Adrenal gland (tissue), 12 donors: Measurements from ENCODE around the gene DLG2. TPM values are rescaled to one million over a fixed set of nuclear protein-coding genes. Genes with fewer than 3 reads are reported as not detected.

Experiments used
- DNase-seq, 7 donors: peaks; one replicate each; pipeline ENCODE4 v3.0.0-alpha.2; 2019 to 2020
- H3K27ac ChIP-seq, 5 donors: fragments of 200-600 bp; sonication (generic) in 4 of 5; 1 replicate in 3 of 5; 2 replicates in 2 of 5; pipeline versions ENCODE4 v1.5.1 to v1.8.0; 2016 to 2020; ENCODE audit warnings: mild to moderate bottlenecking in 1 of 5
- H3K27me3 ChIP-seq: fragments of 200-600 bp; 2 replicates; pipeline ENCODE4 v1.8.0; 2021
- H3K36me3 ChIP-seq, 2 donors: fragments of 200-600 bp; replicated peaks in 1 of 2; 1 replicate in 1 of 2; 2 replicates in 1 of 2; pipeline versions ENCODE4 v1.5.1 to v1.8.0; 2018 to 2022
- H3K4me1 ChIP-seq, 2 donors: fragments of 200-600 bp; replicated peaks in 1 of 2; 1 replicate in 1 of 2; 2 replicates in 1 of 2; pipeline versions ENCODE4 v1.5.1 to v1.8.0; 2018 to 2021
- H3K4me3 ChIP-seq, 4 donors: fragments of 200-600 bp; sonication (generic) in 3 of 4; one replicate each; pipeline ENCODE4 v1.5.1; 2016 to 2018
- H3K9me3 ChIP-seq, 3 donors: fragments of 200-600 bp; sonication (generic) in 1 of 3; replicated peaks in 1 of 3; 1 replicate in 2 of 3; 2 replicates in 1 of 3; pipeline versions ENCODE4 v1.5.1 to v1.8.0; 2016 to 2021
- POLR2A ChIP-seq, 2 donors: fragments of 450-650 bp; IDR thresholded peaks; one replicate each; pipeline ENCODE4 v1.6.1; 2017; ENCODE audit warnings: antibody characterized with exemption in 2 of 2, mild to moderate bottlenecking in 2 of 2, moderate library complexity in 1 of 2
- WGBS, 4 donors: extraction: QIAGEN DNeasy Blood & Tissue Kit in 2 of 4; methylation state at CpG; one replicate each; pipeline versions ENCODE4 v1.1.5 to v1.1.7; 2013 to 2017; 5-methylcytosine and 5-hydroxymethylcytosine counted together
- intact Hi-C, 2 donors: fragments of 100-400 bp; cut with DNase I; formaldehyde crosslinking; loops; one replicate each; pipeline versions ENCODE4 v1.14.1 to v1.15.0; 2022 to 2023
- polyA plus RNA-seq, 3 donors: library from polyadenylated mRNA; stranded (reverse); fragments of 200-250 nt in 2 of 3; fragments of 350-450 nt in 1 of 3; fragmentation: Illumina TruSeq in 1 of 3; extraction: RNeasy Lipid Tissue Mini Kit (QIAGEN cat#74804) in 1 of 3; gene quantifications; one replicate each; pipeline ENCODE4 v1.2.3, GENCODE V29; 2013 to 2014
- total RNA-seq, 9 donors: library from RNA; depleted of rRNA in 4 of 9; stranded (reverse); fragments of >200 nt in 4 of 9; fragments of 120-200 nt in 1 of 9; fragmentation: NEBNext Ultra II Directional in 1 of 9; extraction: Animal tissue kit (Norgen Biotek cat#: 25700) in 1 of 9; gene quantifications; one replicate each; pipeline versions ENCODE4 v1.1.0 to v1.2.4, GENCODE V29; 2013 to 2023
- TF ChIP-seq, protein P1 (sequence below), 6 experiments: fragments of 450-650 bp in 4 of 6; fragments of 200-600 bp in 2 of 6; sonication (generic) in 1 of 6; IDR thresholded peaks; 1 replicate in 5 of 6; 2 replicates in 1 of 6; pipeline versions ENCODE4 v1.5.1 to v1.8.0; 2016 to 2021; ENCODE audit warnings: antibody characterized with exemption in 6 of 6, mild to moderate bottlenecking in 2 of 6, moderate library complexity in 1 of 6
- donor health status: healthy with polysubstance abuse.
- donor health status: Bipolar disorder and iron deficiency.
- donor health status: DM: yes; HTN: yes; CAD: no.
- donor health status: DM: no; HTN: no; CAD: no.
- donor health status: DM: no; HTN: no; CAD: no.
- donor health status: DM: yes; HTN: yes; CAD: no.

The DLG2 gene
- total and polyA plus RNA-seq, 12 donors = 8.3 to 101 (median 37.5) TPM

DNA sequence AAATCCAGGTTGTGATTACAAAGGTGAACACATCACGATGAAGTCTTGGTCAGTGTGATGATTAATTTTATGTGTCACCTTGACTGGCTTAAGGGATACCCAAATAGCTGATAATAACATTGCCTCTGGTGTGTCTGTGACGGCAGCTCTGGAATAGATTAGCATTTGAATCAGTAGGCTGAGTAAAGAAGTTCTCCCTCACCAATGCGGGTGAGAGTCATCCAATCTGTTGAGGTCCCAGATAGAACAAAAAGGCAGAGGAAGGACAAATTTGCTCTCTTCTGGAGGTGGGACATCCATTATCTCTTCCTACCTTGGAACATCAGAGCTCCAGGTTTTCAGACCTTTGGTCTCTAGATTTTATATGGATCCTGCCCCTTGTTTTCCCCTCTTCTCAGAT, 1484.7 kb downstream of the DLG2 start:
- H3K27me3 ChIP-seq = no peaks in the 10 kb centered on the region
- no peaks in the 10 kb centered on the region for H3K4me1 ChIP-seq
- DNase-seq = no peak
- no peaks in the 10 kb centered on the region for H3K36me3 ChIP-seq
- whole genome bisulfite sequencing, 4 donors = 74 to 84% (median 80%) methylated on average over 3 of the region's 3 CpGs
- H3K27ac ChIP-seq = no peak overlapping the region
- H3K9me3 ChIP-seq = no peaks in the 10 kb centered on the region
- TF ChIP-seq, protein P1, sequence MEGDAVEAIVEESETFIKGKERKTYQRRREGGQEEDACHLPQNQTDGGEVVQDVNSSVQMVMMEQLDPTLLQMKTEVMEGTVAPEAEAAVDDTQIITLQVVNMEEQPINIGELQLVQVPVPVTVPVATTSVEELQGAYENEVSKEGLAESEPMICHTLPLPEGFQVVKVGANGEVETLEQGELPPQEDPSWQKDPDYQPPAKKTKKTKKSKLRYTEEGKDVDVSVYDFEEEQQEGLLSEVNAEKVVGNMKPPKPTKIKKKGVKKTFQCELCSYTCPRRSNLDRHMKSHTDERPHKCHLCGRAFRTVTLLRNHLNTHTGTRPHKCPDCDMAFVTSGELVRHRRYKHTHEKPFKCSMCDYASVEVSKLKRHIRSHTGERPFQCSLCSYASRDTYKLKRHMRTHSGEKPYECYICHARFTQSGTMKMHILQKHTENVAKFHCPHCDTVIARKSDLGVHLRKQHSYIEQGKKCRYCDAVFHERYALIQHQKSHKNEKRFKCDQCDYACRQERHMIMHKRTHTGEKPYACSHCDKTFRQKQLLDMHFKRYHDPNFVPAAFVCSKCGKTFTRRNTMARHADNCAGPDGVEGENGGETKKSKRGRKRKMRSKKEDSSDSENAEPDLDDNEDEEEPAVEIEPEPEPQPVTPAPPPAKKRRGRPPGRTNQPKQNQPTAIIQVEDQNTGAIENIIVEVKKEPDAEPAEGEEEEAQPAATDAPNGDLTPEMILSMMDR (IDR thresholded peaks at IDR 0.05) = no peak
- TF ChIP-seq POLR2A (IDR thresholded peaks at IDR 0.05) = no peak
- H3K4me3 ChIP-seq = no peak overlapping the region
- intact Hi-C loops = no loop called here

DNA sequence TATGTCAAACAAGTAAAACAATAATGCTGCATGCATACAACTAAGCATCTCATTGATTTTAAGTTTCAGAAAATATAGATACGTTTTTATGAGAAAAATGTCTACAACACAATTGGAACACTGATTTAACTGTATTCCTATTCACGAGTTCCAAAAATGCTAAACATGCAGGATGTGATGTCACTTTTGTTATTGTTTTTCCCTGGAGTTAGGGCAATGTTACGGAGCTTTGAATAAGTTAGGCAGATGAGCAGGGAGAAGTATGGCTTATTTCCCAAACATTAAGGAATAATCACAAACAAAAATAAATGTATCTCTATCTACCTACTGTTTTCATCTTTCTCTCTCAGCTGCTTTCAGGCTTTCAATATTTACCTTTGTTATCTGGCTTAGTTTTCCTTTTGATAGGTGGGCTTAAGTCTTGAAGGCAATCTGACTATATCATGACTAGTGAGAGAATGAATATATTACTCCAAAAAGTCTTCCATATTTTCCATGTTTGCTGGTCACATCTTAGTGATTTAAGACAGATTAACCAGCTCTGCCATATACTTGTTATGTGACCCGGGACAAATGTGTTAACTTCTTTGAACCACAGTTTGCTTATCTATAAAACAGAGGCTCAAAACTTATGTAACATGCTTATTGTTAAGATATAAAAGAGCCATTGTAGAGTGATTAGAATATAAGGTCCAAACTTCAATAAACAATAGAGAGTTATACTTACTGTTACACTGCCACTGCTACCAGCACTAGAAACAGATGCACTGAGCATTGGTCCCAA, 1486.6 kb downstream of the DLG2 start:
- Histone ChIP-seq H3K9me3 (no peaks in the 10 kb centered on the region), H3K27ac (no peak overlapping the region), H3K36me3 (no peaks in the 10 kb centered on the region), H3K4me3 (no peak overlapping the region), H3K4me1 (peaks cover 0 to 4% of the 10 kb centered on the region in 2 donors), H3K27me3 (no peaks in the 10 kb centered on the region)
- 58 to 64% (median 62%) methylated on average over 4 of the region's 4 CpGs for WGBS, 4 donors
- intact Hi-C loops = no loop called here
- no peak for TF ChIP-seq POLR2A (IDR thresholded peaks at IDR 0.05)
- TF ChIP-seq, protein P1 (IDR thresholded peaks at IDR 0.05) = no peak
- DNase-seq = no peak

DNA sequence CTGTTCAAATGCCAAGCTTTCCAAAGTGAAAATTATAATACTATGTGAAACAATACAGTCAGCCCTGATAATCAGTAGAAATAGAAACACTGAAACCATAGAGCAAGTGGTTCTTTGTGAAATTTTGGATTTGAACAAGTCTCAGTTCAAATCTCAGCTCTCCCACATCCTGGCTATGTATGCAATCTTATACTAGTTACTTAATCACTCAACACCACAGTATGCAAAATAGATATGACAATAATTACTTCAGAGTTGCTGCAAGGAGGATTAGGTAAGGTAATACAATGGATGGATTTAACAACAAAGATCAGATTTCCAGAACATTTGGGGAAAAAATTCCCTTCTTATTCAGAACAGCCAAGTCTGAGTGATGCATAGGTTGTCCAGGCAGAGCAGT, 1489.2 kb downstream of the DLG2 start:
- H3K4me3 ChIP-seq = no peak overlapping the region
- TF ChIP-seq, protein P1 (IDR thresholded peaks at IDR 0.05) = no peak
- TF ChIP-seq POLR2A (IDR thresholded peaks at IDR 0.05) = no peak
- peaks cover 0 to 4% of the 10 kb centered on the region in 2 donors for H3K4me1 ChIP-seq
- no peaks in the 10 kb centered on the region for H3K9me3 ChIP-seq
- no peak for DNase-seq
- H3K27me3 ChIP-seq = no peaks in the 10 kb centered on the region
- no peak overlapping the region for H3K27ac ChIP-seq
- intact Hi-C loops = no loop called here
- no peaks in the 10 kb centered on the region for H3K36me3 ChIP-seq

DNA sequence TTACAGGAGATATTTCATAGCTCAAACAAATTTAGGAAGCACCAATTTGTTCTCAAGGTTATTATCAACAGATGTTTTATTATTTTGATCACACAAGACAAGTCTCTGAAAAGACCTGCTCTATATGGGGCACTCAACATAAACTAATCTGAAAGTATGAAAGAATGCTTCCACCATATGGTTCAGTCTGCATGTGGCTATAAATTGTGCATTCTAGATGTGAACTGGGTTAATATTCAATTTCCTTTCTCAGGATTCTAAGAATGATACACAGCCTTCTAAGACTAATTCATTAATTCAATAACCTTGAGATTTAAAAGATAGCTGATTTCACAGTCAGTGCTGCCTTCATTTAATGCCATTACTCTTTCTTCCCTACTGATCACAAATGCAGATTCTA, 1489.6 kb downstream of the DLG2 start:
- H3K9me3 ChIP-seq = no peaks in the 10 kb centered on the region
- no peaks in the 10 kb centered on the region for H3K27me3 ChIP-seq
- intact Hi-C loops = no loop called here
- H3K27ac ChIP-seq = no peak overlapping the region
- DNase-seq = no peak
- H3K4me1 ChIP-seq = peaks cover 0 to 4% of the 10 kb centered on the region in 2 donors
- TF ChIP-seq, protein P1 (IDR thresholded peaks at IDR 0.05) = no peak
- TF ChIP-seq POLR2A (IDR thresholded peaks at IDR 0.05) = no peak
- no peak overlapping the region for H3K4me3 ChIP-seq
- no peaks in the 10 kb centered on the region for H3K36me3 ChIP-seq
